ENCODE measurements around the gene ZNF837.
"Not testable (repeated sequence)": the region's sequence is repeated elsewhere in the genome, so short reads cannot be mapped to it uniquely, and the experiment has no call there.

The ZNF837 gene

GRCh38 chr19:58349590-58349989 lies 31.2 kb downstream of the ZNF837 start:
- H2AFZ ChIP-seq (ENCODE audit: low read depth) = no peak overlapping the region
- no peaks in the 10 kb centered on the region for H3K79me2 ChIP-seq (ENCODE audit: insufficient read depth, low read depth)
- H4K20me1 ChIP-seq (ENCODE audit: insufficient read depth) = no peaks in the 10 kb centered on the region
- no peak overlapping the region; the same call in 1 of the 2 replicates for H3K4me2 ChIP-seq
- no peaks in the 10 kb centered on the region for H3K36me3 ChIP-seq (ENCODE audit: insufficient read depth)
- H3K9ac ChIP-seq = no peak overlapping the region
- H3K27me3 ChIP-seq (ENCODE audit: insufficient read depth, low read depth) = peaks cover 13% of the 10 kb centered on the region; the same call in 1 of the 2 replicates
- H3K27ac ChIP-seq = no peak overlapping the region
- no peak overlapping the region for H3K4me3 ChIP-seq (IDR thresholded peaks at IDR 0.05; ENCODE audit: insufficient read depth, low read depth, low read length)
- TF ChIP-seq CTCF (conservative IDR thresholded peaks at IDR 0.05; ENCODE audit: low read depth, low read length) = no peak
- no peaks in the 10 kb centered on the region for H3K4me1 ChIP-seq (ENCODE audit: low read depth, poor library complexity, severe bottlenecking)

GRCh38 chr19:58348080-58348479 lies 32.8 kb downstream of the ZNF837 start:
- not testable (repeated sequence) for H2AFZ ChIP-seq (ENCODE audit: low read depth); H3K4me2 ChIP-seq; H4K20me1 ChIP-seq (ENCODE audit: insufficient read depth); H3K27ac ChIP-seq; H3K36me3 ChIP-seq (ENCODE audit: insufficient read depth); H3K79me2 ChIP-seq (ENCODE audit: insufficient read depth, low read depth); H3K4me3 ChIP-seq (IDR thresholded peaks at IDR 0.05; ENCODE audit: insufficient read depth, low read depth, low read length); H3K4me1 ChIP-seq (ENCODE audit: low read depth, poor library complexity, severe bottlenecking); H3K9ac ChIP-seq
- H3K27me3 ChIP-seq (ENCODE audit: insufficient read depth, low read depth) = peaks cover 13% of the 10 kb centered on the region; the same call in 1 of the 2 replicates

GRCh38 chr19:58346961-58347929 lies 33.6 kb downstream of the ZNF837 start:
- H3K27me3 ChIP-seq (ENCODE audit: insufficient read depth, low read depth) = peaks cover 13% of the 10 kb centered on the region; the same call in 1 of the 2 replicates
- no peaks in the 10 kb centered on the region for H3K4me1 ChIP-seq (ENCODE audit: low read depth, poor library complexity, severe bottlenecking)
- no peak overlapping the region for H3K4me2 ChIP-seq
- no peak overlapping the region for H3K9ac ChIP-seq
- H3K4me3 ChIP-seq (IDR thresholded peaks at IDR 0.05; ENCODE audit: insufficient read depth, low read depth, low read length) = no peak overlapping the region
- H3K79me2 ChIP-seq (ENCODE audit: insufficient read depth, low read depth) = no peaks in the 10 kb centered on the region
- H3K27ac ChIP-seq = no peak overlapping the region
- no peak for TF ChIP-seq CTCF (conservative IDR thresholded peaks at IDR 0.05; ENCODE audit: low read depth, low read length)
- H2AFZ ChIP-seq (ENCODE audit: low read depth) = no peak overlapping the region
- no peaks in the 10 kb centered on the region for H4K20me1 ChIP-seq (ENCODE audit: insufficient read depth)
- no peaks in the 10 kb centered on the region for H3K36me3 ChIP-seq (ENCODE audit: insufficient read depth)

GRCh38 chr19:58345558-58345957 lies 35.3 kb downstream of the ZNF837 start:
- no peak for TF ChIP-seq CTCF (conservative IDR thresholded peaks at IDR 0.05; ENCODE audit: low read depth, low read length)
- Histone ChIP-seq H2AFZ (ENCODE audit: low read depth) (no peak overlapping the region), H3K4me1 (ENCODE audit: low read depth, poor library complexity, severe bottlenecking) (no peaks in the 10 kb centered on the region), H3K27me3 (ENCODE audit: insufficient read depth, low read depth) (peaks cover 13% of the 10 kb centered on the region; the same call in 1 of the 2 replicates), H3K4me2 (no peak overlapping the region), H3K9ac (no peak overlapping the region), H3K4me3 (IDR thresholded peaks at IDR 0.05; ENCODE audit: insufficient read depth, low read depth, low read length) (no peak overlapping the region), H3K27ac (no peak overlapping the region), H3K79me2 (ENCODE audit: insufficient read depth, low read depth) (no peaks in the 10 kb centered on the region), H4K20me1 (ENCODE audit: insufficient read depth) (no peaks in the 10 kb centered on the region), H3K36me3 (ENCODE audit: insufficient read depth) (no peaks in the 10 kb centered on the region)

Measured in KMS-11 (cell line).